GM13976 (cell line): ENCODE measurements around the gene ZCCHC24.

Experiments
- DNase-seq: peaks from one replicate; pipeline ENCODE4 v3.0.0; 2012; ENCODE audit warnings: low spot score
- CTCF ChIP-seq: IDR thresholded peaks from 2 replicates; pipeline ENCODE4 v1.5.1; 2012; ENCODE audit warnings: borderline replicate concordance, mild to moderate bottlenecking; ENCODE audit not compliant: insufficient read depth; ENCODE audit errors: extremely low read depth, missing control alignments, control extremely low read depth
- in situ Hi-C: fragments of 300-500 bp; cut with MboI; formaldehyde crosslinking; loops from one replicate; pipeline ENCODE4 v1.12.0; 2022; ENCODE audit warnings: low sequenced_read_pairs, mixed read lengths, inconsistent platforms; ENCODE audit not compliant: unreplicated experiment

ZCCHC24 gene

GRCh38 chr10:79443338-79444198 lies 1.9 kb downstream of the ZCCHC24 start:
- no peak for TF ChIP-seq CTCF
- DNase-seq = no peak
- in situ Hi-C loops = no loop called here

- no peak for TF ChIP-seq CTCF
- in situ Hi-C loops = no loop called here
- DNase-seq = no peak
Observed at GRCh38 chr10:79442171-79443040, 3.0 kb downstream of the ZCCHC24 start.

GRCh38 chr10:79441433-79441832 lies 4.0 kb downstream of the ZCCHC24 start:
- no peak for TF ChIP-seq CTCF
- in situ Hi-C loops = no loop called here
- DNase-seq = no peak

GRCh38 chr10:79440281-79440680 lies 5.1 kb downstream of the ZCCHC24 start:
- in situ Hi-C loops = no loop called here
- no peak for TF ChIP-seq CTCF
- no peak for DNase-seq

- in situ Hi-C loops = no loop called here
- no peak for TF ChIP-seq CTCF
- DNase-seq = no peak
Observed at GRCh38 chr10:79438699-79439085, 6.7 kb downstream of the ZCCHC24 start.

- no peak for TF ChIP-seq CTCF
- DNase-seq = no peak
- in situ Hi-C loops = no loop called here
Observed at GRCh38 chr10:79438021-79438698, 7.3 kb downstream of the ZCCHC24 start.
